ENCODE results near the gene DPCD.
"Not testable (repeated sequence)": the region's sequence is repeated elsewhere in the genome, so short reads cannot be mapped to it uniquely, and the experiment has no call there.

Gene DPCD

DNA sequence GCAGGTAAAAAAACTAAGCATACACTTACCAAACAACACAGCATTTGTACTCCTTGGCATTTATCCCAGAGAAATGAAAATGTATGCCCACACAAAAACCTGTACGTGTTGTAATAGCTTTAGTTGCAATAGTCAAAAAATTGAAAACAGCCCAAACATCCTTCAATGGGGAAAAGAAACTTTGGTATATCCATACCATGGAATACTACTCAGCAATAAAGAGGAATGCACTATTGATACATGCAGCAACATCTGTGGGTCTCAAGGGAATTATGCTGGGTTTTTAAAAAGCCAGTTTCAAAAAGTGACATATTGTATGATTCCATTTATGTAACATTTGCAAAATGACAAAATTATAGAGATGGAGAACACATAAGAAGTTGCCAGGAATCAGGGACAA lies 35.4 kb downstream of the DPCD start:
- DNase-seq = no peak

DNA sequence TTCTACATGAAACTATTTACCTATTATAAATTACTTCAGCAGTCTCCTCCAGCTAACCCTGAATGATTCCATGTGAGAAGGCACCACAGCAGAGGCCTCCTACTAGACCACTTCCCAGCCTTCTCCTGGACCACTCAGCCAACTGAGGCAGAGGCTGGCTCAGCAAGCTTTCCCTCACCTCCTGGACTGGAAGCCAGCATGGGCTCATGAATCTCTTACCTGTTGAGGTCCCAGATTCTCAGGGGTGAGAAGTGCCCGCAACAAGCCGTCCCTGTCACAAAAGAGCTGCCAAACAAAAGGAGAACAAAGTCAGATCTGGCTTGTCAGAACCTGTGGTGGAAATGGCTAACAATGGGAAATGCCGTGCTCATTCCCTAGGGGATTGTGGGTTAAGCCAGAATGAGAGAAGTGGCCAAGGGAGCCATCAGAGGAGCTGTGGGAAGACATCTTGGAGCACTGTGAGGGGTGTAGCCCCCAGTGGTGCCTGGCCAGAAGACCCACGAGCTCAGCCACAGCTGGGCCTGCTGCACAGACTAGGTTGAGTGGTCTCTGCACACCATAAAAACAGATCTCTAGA lies 36.5 kb downstream of the DPCD start:
- no peak for DNase-seq

DNA sequence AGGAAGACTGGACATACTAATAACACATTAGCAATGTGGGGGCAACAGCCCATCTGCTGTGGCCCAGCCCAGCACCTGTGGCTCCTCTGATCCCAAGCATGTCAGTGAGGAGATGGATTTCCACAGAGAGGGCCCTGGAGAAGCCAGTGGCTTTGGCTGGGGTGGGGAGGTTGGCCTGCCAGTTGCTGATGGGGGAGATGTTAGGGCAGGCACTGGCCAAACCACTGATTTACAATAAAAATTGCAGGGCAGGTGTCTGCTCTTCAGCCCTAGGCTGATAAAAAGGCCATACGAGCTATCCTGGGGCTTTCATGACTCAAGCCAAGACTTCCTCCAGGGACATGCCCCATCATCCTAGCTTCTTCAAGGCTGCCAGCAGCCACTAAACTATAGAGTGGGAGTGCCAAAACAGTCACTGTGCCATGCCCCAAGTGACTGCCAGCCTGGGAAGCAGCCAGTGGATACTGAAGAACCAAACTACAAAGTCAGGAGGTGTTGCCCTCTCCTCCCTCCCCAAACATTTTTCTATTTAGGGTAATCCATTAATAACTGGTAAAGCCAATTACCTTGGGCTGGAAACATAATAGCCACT lies 37.8 kb downstream of the DPCD start:
- no peak for DNase-seq

DNA sequence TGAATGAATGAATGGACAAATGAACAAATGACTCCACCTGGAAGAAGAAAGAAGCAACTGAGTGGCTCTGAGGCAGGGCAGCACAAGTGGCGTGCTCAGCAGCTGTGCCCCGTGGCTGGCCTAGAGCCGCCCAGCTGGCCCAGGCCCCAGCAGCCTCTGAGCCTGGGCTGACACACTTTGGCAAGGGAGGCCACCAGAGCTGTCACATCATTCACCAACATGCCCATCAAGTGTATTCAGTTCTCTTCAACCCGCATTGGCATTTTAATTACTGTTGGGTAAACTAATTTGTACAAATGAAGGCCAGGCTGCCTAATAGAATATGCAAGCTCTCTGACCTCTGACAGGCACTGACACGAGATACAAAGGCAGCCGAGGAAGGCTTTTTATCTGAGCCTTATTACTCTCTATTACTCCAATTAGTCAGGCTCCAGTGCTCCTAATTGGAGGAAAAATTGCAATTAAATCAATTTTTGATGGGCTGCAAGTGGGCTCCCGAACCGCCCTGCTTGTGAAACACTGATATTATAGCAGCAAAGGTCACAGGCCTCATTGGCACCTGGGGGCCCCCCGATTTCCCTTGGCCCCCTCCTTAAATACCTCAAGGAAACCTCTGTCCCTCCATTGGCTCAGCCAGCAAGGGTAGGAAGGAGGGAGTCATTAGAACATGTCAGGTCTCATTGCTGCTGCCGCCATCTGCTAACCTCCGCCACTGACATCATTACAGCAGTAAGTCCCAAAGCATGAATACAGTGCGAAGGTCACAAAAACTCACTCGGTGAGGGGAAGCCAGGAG lies 41.9 kb downstream of the DPCD start:
- no peak for DNase-seq

DNA sequence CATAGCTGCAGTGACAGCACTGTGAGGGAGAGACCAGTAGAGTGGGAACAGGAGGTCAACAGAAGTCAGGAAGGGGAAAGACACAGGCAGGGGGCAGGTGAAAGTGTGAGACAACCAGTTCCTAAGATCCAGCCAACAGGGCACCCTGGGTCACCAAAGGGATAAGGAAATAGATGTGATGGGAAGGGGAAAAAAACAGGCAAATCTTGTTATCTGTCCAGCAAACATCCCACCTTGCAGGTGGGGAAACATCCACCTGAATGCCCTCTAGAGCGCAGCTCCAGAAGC lies 42.5 kb downstream of the DPCD start:
- no peak for DNase-seq

DNA sequence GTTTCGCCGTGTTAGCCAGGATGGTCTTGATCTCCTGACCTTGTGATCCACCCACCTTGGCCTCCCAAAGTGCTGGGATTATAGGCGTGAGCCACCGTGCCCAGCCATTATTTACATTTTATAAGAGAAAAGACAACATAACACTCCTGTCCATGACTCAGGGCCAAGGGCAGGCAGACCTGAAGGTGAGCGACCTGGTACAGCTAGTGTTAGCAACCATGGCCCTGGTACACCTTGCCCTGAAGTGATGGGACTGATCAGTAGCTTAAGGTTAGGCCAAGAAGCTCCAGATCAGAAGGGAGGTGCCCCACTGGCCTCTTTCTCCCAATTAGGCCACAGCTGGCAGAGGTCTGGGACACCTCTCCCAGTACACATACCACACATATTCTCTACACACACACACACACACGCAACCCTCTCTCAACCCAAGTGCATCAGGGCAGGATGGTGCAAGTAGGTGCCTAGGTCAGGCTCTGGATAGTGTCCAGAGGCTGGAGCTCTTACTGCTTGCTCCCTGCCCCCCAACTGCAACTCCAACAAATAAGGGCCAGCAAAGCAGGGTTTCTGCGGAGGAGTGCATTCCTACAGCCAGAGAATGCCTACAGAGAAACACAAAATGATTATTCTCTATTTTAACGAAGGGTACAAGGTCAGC lies 43.8 kb downstream of the DPCD start:
- no peak for DNase-seq

DNA sequence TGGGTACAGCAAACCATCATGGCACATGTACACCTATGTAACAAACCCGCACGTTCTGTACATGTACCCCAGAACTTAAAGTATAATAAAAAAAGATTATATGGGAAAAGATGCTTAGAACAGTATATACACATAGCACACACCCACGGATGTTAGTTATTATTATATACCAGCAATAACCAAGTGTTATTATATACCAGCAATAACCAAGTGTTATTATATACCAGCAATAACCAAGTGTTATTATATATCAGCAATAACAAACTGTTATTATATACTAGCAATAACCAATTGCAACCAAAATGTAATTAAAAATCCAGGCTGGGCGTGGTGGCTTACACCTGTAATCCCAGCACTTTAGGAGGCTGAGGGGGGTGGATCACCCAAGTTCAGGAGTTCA lies 45.4 kb downstream of the DPCD start:
- DNase-seq = not testable (repeated sequence)

DNA sequence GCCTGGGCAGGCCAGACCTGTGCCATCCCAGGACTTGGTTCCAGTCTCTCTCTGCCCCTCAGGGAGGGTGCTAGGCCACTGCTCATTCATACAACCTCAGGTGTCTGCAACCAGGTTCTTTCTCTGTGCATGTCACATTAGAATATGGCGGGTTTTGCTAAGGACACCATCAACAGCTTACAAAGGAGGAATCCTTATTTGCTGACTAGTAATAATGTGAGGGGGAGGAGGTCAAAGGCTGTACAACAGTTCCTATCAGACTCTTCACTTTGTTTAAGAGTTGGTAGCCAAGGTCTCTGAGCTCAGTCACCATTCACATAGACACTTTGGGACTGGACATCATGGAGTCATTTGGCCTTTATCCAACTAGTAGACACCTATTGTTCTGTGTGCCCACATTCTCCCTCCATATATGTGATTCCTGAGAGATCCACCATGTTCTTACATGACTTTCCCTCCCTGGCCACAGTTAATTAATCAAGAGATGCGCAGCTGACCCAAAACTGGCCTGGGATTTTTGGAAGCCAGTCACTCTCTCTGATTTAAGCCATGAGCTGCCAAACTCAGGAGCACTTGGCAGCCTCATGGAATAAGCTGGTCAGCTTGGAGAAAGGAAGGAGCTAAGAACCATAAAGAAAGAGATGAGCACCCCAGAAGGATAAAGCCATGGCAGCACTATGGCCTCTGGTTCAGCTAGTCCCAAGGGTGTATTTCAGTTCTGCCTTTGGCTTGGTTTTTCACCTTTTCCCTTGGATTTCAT lies 51.2 kb downstream of the DPCD start:
- DNase-seq = no peak

DNA sequence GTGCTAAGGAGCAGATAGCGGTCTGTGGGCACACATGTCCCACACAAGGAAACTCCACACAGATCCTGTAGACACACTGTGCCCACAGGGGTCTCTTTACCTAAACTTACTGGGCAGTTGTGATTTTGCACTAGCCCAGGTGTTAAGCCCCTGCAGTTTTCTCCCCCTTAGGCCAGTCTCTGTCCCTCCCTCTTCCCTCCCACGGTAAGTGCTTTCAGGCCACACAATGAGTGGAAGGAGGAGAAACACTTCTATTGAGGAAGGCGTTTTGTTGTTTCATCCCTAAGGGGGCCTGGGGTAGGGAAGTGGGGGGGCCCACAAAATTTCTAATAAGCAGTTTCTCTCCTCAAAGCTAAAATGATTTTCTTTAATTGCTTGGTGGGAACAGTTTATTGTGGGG lies 55.4 kb downstream of the DPCD start:
- DNase-seq = no peak

DNA sequence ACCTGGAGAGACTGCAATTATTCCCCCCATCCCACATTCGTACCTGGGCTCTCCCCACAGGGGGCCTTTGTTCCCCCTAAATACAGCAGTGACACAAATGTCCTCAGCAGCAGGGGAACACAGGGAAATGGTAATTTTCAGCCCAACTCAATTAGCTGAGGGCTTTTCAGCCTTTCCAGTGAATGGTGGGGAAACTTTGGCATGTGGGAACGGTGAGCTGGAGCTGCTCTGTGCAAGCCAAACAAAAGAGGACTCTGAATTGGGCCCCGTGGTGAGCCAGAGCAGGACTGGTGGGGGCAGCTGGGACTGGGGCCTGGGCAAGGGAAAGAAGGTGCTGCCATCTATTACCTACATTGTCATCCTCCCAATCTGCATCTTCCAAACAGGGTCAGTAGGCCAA lies 55.9 kb downstream of the DPCD start:
- DNase-seq = no peak

DNA sequence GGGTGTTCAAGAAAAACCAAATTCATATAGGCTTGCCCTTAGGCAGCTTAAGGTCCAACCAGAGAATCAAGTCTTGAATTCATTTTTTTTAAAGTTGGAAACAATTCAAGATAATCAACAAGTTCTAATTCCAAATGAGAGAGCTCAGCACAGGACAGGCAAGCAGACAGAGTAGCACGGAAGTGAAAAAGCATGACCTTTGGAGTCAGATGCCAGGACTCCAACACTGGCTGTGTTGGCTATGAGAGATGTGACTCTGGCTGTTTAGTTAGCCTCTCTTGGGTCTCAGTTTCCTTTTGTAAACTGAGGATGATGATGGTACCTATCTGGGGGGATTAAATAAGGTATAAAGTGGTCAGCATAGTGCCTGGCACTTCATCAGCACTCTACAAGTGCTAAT lies 57.5 kb downstream of the DPCD start:
- no peak for DNase-seq

DNA sequence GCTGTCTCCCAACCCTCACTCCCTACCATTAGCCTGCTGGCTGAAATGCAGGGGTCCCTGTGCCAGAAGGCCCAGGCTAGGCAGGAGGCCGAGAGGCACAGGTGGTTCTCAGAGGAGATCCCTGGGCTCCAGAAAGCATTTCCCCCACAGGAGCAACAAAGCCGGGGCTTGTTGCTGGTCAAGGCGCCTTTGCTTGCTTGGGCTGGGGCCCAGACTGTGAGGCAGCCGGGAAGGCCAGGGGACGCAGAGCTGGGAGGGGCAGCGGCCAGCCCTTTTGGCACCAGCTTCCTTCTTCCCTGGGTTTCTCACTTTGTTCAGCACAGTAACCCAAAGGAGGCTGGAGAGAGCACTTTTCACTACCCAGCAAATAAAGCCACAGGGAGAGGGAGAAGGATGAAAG lies 58.2 kb downstream of the DPCD start:
- DNase-seq = no peak

DNA sequence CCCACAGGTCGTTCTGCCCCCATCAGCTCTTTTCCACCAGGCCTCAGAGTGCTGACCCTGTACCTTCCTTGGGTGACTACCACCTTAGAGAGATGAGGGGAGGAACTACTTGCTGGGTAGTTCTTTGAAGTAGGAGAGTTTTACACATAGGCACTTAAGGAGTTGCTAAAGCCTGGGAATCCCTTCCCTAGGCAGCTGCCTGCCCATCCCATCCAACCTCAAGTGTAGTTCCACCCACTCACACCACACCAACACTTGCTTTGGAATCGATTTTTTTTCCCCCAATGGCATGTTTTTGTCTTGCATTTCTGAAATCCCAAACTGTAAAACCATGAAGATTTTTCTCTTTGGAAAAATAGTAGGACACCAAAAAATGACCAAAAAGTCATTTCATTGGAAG lies 59.1 kb downstream of the DPCD start:
- DNase-seq = no peak

DNA sequence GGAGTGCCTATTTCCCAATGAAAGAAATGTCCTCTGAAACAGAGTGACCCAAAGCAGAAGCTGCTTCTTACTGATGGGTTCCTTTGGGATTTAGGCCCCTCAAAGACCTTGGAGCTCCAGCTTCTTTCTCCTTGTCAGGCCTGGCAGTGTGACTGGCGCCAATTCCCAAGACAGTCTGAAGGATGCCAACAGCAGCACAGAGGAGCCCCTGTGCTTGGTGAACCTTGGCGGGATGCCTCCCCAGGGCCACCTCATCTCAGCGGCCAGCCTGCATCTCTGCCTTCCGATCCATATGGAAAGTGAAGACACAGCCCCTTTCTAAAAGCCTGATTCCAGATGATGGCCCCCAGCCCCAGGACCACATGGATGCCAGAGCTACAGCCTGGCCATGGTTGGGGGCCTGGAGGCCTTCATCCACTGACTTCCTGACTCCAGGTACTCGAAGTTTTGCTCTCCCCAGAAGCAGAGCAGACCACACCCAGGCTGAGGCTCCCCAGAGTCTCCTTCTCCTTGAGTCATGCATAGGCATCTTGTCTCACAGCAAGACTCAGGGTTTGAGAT lies 61.5 kb downstream of the DPCD start:
- DNase-seq = no peak

DNA sequence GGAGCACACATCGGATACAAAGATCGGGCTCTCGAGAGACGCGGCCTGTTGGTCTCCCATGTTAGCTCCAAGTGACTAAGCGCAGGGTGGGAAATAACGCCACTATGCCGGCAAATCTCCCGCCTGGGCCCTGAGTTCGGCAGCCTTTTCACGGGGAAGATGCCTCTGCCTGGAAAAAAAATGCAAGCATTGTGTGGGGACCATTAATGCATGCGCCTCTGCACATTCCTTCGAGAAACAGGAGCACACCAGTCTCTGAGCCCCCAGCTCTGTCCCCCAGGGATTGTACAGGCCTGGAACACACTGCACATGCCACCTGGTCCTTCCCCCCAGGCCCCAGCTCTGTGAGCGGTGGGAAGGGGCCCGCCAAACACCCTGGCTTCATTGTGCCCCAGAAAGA lies 62.7 kb downstream of the DPCD start:
- DNase-seq = no peak

DNA sequence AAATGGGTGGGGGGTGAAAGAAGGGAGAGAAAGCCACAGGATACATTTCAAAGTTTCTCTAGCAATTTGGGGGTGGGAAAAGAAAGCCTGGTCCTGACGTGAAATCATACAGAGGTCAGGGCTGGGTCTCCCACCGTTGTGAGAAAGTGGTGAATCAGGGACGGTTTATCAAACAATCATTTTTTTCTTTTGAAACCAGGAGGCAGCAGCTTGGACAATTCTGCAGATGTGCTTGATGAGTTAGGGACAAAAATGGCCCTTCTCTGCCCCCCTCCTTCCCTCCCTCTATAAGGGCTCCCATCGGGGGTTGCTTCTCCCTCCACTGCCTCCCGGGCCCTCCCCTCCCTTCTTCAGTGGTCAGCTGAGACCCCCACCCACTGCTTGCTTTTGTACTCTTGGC lies 63.2 kb downstream of the DPCD start:
- no peak for DNase-seq

DNA sequence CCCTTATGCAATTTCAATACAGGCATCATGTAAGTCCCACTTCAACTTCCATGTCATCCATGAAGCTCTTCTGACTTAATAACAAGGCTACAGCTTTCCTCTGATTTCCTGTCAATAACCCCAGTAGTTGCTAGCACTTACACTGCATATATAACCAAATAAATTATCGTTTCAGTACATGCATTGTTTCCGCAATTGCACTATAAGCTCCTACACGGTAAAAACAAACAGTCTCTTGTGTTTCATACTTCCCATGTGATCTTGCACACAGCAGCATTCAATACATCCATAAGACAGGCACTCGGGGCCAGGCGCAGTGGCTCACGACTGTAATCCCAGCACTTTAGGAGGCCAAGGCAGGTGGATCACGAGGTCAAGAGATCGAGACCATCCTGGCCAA lies 65.4 kb downstream of the DPCD start:
- no peak for DNase-seq

DNA sequence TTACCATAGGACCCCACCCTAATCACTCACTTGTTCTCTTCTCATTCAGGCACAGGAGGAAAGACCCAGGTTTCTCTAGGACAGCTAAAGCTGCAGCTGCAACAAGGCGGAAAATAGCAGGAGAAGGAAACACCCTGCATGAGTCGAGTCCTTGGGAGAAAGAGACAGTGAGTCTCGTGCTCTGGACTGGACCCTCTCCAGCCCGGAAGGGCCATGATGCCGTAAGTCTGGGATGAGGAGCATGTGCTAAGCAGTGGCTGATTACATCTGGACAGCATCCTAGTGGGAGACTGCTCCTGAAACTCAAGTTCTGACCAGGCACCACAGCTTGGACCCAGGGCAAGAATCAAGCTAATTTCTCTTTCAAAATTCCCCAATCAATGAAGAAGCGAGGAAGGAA lies 67.4 kb downstream of the DPCD start:
- no peak for DNase-seq

DNA sequence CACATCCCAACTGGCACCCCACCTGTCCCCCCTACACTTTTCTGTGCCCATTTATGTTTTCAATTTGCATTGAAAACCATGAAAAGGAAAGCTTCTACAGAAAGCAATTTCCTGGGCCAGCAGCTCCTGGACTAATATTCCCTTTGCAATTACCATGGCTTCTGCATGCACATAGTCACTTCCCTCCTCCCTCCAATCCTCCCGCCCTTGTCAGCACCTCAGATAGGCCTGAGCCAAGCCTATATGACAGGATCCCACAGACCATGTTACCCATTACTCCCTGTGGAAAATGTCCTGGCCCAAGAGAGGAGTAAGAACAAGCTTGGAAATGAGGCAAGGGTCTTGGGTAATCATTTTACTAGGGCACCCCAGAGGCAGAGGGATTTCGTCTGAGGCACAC lies 68.8 kb downstream of the DPCD start:
- DNase-seq = no peak

DNA sequence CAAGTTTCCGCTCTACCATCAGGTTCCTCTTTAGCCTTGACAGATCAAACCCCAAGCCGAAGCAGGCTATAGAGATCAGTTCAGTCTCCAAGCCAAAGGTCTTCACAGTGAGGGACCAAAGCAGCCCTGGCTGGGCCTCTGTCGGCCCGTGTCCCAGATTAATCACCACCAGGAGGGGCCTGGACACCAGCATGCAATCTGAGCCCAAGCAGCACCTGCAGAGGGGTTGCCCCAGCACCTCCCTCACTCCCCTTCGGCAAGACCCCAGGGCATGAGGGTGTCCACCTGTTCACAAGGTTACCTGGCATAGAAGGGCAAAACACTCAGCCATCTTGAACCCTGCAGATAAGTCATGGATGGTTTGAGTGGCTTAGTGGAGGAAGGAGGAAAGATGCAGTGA lies 70.9 kb downstream of the DPCD start:
- DNase-seq = no peak

Data from T-helper 1 cell (primary cell).